ENCODE results near the gene DBNL.

Gene DBNL

DNA sequence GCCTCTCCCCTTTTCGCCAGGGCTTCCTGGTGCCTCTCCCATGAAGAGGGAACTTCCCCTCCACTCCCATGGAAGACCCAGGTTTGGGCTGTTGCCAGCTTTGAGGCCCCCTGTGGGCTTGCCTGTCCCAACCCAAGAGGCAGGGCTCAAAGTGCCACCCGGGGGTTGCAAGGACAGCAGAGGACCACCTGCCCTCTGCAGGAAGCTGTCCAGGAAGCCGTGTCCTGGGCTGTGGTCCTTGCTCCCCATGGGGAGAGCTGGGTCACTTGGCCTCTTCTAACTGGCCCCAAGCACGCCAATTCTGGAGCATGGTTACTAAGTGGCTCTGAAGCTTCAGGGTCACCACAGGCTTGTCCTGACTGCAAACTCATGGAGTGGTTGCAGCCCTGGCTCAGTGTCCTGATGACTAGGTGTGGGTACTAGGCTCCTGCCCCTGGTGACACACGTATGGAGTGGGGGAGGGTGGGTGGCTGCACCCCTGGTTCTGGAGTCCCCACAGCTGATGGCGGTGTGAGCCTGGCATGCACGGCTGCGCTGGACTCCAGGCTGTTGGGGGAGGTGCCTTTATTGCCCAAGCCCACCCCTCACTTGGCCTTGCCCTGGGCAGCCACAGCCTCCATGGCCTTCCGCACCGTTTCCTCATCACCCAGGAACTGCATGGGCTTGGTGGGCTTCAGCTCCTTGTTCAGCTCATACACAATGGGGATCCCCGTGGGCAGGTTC, 17.8 kb downstream of the DBNL start:
- no peak for DNase-seq (ENCODE audit: low read depth in 2 of 2)

DNA sequence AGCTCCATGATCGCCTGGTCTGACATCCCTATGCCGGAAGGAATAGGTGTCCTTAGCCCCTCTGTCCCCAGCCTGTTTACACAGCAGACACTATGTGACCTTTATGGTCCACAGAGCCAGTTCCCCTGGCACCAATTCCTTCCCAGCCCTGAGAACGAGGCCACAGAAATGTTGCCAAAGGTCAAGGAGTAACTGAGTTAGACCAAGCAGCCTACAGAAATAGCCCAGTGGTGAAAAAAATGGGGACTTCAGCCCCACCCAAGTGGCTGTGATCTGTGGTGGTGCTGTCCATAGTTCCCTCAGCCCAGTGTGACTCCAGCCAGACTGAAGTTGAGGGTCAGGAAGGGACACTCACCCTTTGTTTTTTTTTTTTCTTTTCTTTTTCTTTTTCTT, 18.4 kb downstream of the DBNL start:
- DNase-seq (ENCODE audit: low read depth in 2 of 2) = no peak

- DNase-seq (ENCODE audit: low read depth in 2 of 2) = no peak
Measured at GRCh38 chr7:44063547-44063893, 19.0 kb downstream of the DBNL start.

GRCh38 chr7:44063894-44064651, 19.6 kb downstream of the DBNL start:
- DNase-seq (ENCODE audit: low read depth in 2 of 2) = no peak

DNA sequence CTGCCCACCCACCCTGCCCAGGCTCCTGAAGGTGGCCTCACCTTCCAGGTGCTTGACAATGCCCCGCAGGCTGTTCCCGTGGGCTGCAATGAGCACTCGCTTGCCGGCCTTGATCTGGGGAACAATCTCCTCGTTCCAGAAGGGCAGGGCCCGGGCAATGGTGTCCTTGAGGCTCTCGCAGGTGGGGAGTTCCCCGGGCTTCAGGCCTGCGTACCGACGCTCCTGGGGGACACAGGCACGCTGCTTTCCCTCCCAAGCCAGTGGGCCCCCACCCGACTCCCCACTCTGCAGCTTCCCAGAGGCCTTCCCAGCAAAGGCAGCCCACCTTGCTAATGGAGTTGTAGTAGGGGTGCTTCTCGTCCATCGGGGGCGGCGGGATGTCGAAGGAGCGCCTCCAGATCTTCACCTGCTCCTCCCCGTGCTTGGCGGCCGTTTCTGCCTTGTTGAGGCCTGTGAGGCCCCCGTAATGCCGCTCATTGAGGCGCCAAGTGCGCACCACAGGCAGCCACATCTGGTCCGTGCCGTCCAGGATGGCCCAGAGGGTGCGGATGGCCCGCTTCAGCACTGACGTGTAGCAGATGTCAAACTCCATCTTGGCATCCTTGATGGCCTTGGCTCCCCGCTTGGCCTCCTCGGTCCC, 20.4 kb downstream of the DBNL start:
- no peak for DNase-seq (ENCODE audit: low read depth in 2 of 2)

DNA sequence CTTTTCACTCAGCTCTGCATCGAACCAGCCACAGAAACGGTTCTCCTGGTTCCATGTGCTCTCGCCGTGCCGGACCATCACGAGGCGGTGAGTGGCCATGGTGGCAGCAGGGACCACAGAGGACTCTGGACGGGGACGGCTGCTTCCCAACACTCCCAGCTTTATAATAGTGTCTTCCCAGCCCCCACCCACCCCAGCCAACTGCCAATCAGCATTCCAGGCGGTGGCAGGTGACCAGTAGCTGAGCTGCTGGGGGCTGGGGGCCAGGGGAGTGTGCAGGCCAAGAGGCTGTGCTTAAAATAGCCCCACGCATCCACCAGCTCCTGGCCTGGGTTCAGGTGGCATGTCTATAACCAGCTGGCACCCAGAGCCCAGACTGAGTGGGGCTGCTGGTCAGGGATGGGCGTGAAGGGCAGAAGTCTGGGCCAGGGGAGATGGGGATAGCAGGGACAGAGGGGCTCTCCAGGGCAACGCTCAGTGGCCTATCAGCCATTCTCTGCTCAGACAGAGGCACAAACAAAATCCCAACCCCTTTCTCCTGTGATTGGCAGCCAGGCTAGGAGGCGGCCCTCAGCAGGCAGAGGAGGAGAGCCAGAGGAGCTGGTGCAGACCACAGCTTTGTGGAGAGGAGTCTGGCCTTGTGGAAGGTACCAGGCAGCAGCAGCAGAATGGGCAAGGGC, 21.1 kb downstream of the DBNL start, which contains the start of gene PGAM2:
Gene PGAM2, minus strand, starts transcription at position 137 of the 680 bp plus-strand sequence. Its CDS starts 38 bp downstream, at position 99.
- no peak for DNase-seq (ENCODE audit: low read depth in 2 of 2)

DNA sequence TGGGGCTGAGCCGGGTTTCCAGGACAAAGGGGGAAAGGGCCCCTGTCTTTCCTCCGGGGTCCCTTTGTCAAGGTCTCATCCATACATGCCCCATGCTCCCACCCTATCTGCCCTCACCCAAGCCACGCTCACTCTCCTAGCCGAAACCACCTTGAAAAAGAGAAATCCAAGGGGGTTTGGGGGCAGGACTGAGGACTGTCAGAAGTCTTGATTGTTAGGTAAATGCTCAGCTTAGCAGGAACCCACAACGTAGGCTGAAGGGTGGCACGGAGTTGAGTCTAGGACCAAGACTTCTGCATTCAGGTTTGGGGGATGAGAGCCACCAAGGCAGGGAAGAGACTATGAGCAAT, 21.6 kb downstream of the DBNL start:
- DNase-seq (ENCODE audit: low read depth in 2 of 2) = no peak

DNA sequence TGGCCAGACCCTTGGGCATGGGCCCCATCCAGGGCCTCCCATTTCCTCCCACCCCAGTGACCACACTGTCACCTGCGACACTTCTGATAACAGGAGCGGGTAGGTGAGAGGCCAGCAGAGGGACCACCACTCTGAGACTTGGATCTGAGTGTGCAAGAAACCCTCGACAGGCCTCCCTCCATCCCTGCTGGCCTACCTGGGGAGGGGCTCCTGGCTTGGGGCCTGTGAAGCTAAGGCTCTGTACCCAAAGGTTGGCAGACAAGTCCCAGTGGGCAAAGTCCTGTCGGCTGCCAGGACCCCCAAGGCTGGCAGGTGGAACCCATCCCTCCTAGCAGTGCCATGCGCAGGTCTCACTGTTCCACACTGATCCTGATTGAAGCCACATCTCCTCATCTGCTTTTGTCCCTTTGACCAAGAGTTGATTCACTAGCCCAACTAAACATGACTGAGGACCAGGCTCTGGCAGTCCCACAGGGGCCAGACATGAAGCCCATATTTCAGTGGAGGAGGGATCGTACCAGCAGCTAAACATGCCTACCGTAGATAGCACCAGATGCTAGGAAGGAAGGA, 22.1 kb downstream of the DBNL start:
- DNase-seq (ENCODE audit: low read depth in 2 of 2) = no peak

- no peak for DNase-seq (ENCODE audit: low read depth in 2 of 2)
Measured at GRCh38 chr7:44067064-44067951, 22.8 kb downstream of the DBNL start.

DNA sequence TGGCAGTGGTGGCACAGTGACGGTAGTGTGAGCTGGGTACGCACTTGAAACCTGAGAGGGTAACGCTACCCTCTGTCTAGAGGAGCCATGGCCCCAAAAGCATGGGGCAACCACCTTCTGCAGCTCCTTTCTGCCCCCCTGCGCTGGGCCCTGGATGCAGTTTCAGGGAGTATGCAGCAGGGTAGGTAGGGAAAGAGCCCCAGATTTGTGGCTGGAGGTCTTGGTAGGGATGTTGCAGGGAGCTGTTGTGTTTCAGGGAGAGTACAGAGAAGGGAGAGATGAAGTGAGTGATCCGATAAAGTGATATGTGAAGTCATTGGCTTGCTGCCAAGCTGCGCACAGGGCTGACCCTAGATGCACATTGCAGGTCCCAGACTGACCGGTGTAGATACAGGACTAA, 23.6 kb downstream of the DBNL start:
- no peak for DNase-seq (ENCODE audit: low read depth in 2 of 2)

DNA sequence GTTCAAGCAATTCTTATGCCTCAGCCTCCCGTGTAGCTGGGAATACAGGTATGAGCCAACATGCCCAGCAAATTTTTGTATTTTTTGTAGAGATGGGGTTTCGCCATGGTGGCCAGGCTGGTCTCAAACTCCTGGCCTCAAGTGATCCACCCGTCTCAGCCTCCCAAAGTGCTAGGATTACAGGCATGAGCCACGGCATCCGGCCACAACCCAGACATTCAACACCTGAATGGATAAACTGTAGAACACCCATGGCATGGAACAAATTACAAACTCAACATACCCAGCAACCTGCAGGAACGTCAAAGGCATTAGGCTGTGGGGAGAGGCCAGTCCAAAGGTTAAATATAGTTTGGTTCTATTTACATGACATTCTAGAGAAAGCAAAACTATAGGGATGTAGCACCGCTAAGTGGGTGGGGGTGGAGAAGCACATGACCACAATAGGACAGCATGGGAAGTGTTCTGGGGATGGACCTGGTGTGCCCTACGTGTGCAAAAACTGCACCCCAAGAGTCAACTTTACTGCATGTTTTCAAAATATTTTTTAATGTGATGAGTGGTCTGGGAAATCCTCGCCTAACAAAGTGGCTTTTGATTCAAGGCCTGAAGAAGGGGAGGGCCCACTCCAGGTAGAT, 27.3 kb downstream of the DBNL start:
- no peak for DNase-seq (ENCODE audit: low read depth in 2 of 2)

DNA sequence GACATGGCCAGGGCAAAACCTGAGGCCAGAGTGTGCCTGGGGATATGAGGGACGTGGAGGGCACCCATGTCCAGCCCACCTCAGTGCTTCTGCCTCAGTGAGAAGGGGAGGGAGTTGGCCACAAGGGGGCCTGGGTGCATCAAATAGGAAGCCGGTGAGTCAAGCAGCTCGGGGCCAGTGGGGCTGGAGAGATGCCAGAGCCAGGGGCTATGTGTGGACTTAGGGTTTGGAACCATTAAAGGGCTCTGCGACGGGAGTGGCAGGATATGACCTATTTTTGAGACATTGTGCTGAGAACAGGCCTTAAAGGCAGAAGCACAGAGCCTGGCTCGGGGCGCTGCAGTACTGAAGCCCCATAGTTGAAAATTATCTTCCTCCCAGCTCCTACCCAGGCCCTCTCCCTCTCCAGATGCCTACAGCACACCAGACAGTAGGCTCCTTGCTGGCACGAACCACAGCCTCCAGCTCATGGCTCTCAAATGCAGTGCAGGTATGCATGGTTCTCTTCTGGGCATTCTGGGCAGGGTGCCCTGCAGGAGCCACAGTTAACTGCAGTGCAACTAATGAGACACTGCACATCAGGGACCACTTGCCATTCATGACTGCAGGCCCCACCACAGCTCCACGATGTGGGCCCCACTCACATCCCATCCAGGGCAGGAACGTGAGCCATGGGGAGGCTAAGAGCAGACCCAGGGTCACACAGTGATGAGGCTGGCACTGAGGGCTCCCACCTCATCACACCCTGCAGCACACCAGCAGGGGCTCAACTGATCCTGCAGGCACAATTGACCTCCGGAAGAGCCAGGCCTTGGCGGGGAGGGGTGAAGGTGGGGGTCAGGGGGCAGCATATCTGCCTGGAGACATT, 28.1 kb downstream of the DBNL start:
- DNase-seq (ENCODE audit: low read depth in 2 of 2) = no peak

DNA sequence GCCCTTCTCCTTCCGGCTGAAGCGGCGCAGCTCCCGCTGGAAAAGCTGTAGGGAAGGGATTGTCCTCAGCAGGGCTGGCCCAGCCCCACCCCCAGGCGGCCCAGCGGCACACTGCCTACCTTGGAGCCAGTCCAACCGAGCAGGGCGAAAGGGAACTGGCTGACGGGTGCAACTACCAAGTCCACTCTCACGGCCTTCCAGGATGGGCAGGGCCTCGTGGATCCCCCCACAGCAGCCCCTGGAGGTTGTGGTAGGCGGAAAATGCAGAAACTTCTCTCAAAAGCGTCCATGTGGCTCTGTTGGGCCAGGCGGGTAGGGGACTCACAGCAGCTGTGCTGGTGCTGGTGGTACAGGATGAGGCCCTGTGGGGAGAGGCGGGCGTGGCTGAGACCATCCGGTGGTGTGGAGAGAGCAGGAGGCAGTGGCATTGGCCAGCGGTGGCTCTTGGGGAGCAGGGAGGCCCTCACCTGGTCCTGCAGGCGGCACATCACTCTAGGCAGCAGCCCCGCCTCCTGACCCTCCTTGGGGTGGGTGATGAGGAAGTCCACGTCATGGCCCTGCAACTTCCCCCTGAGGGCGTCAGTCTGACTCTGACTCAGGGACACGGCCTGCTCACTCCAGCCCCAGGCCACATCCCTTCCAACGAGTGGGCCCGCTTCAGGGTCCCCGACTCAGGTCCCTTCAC, 29.3 kb downstream of the DBNL start:
- no peak for DNase-seq (ENCODE audit: low read depth in 2 of 2)

DNA sequence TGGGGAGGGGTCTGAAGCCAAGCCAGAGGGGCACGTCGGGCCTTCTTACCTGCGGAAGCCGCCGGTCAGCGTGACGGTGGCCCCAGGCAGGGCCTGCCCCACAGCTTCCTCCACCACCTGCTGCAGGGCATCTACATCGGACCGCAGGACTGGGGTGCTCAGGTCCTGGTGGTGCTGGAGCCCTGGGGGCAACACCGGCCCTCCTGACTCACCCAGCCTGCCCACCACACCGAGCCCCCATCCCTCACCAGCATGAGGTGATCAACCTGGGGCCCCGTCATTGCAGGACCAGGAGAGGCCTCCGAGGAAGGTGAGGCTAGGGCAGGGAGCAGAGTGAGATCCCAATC, 29.8 kb downstream of the DBNL start:
- DNase-seq (ENCODE audit: low read depth in 2 of 2) = no peak

DNA sequence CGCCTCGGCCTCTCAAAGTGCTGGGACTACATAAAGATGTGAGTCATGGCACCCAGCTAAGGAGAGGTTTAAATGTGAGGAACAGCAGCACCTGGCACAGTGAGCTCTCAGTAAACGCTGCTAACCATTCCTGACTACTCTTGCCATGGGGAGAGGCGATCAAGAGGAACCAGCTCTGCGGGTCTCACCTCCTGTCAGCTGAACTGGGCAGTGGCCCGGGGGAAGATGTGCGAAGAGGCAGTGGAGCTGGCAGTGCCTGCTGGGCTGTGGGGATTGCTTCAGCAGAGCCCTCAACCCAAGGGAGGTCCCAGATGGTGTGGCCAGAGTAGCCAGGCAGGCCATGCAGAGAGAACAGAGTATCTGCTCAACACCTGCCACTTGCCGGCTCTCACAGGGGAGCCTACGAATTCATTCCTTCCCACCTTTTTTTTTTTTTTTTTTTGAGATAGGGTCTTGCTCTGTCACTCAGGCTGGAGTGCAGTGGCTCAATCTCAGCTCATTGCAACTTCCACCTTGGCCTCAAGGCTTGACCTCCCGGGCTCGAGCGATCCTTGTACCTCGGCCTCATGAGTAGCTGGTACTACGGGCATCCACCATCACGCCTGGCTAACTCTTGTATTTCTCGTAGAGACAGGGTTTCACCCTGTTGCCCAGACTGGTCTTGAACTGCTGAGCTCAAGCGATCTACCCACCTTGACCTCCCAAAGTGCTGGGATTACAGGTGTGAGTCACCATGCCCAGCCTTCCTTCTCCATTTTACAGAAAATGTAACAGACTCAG, 31.0 kb downstream of the DBNL start:
- DNase-seq (ENCODE audit: low read depth in 2 of 2) = no peak

- no peak for DNase-seq (ENCODE audit: low read depth in 2 of 2)
Measured at GRCh38 chr7:44076101-44076895, 31.8 kb downstream of the DBNL start.

DNA sequence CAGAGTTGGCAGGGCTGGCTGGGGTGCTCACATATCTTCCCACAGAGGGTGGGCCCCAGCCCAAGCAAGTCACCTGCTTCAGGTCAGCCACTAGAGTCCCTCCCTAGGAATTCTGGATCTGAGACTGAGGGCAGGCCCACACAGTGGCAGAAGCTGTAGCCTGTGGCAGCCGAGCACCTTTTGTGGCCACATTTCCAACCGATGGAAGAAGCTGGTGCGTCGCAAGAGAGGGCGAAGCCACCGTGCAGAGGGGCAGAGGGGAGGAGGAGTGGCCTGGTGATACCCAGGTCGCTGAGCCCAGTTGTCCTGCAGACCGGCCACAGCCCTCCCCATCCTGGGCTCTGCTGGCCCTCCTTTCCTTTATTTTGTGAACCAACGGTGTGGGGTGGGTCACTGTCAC, 32.6 kb downstream of the DBNL start:
- DNase-seq (ENCODE audit: low read depth in 2 of 2) = no peak

GRCh38 chr7:44077681-44078091, 33.2 kb downstream of the DBNL start:
- DNase-seq (ENCODE audit: low read depth in 2 of 2) = no peak

All from stimulated activated CD4-positive, alpha-beta T cell treated with anti-CD3 and anti-CD28 coated beads, Interleukin-1b, Interleukin-23, amount 100 ng/mL, for 4 hours (primary cell).